ENCODE measurements around the gene USHBP1.
A peak's percentile ranks its signal among the peaks of the same experiment; 100 is the strongest.

Gene USHBP1

GRCh38 chr19:17264641-17264979, at the start of gene USHBP1:
USHBP1 (minus strand) TSS chr19:17264745; CDS start chr19:17264299, 446 bp downstream.
- no peak for TF ChIP-seq CTCF (IDR thresholded peaks at IDR 0.05; ENCODE audit: low read depth, low read length, missing control alignments)
- no peak within 1 kb of the TSS for H3K4me3 ChIP-seq (ENCODE audit: low read depth, low read length)
- in situ Hi-C loops (cut with HindIII; ENCODE audit: low sequenced_read_pairs): no loop called here
- DNase-seq (ENCODE audit: low read depth): no peak

GRCh38 chr19:17314007-17314593, 49.6 kb upstream of the USHBP1 start:
- H3K4me3 ChIP-seq (ENCODE audit: low read depth, low read length): no peak overlapping the region
- no peak for DNase-seq (ENCODE audit: low read depth)
- no peak for TF ChIP-seq CTCF (IDR thresholded peaks at IDR 0.05; ENCODE audit: low read depth, low read length, missing control alignments)
- in situ Hi-C loops (cut with HindIII; ENCODE audit: low sequenced_read_pairs): loop anchor here (25.0 kb wide), 1 partner anchor 152 kb away; no protein-coding TSS in a partner anchor

DNA sequence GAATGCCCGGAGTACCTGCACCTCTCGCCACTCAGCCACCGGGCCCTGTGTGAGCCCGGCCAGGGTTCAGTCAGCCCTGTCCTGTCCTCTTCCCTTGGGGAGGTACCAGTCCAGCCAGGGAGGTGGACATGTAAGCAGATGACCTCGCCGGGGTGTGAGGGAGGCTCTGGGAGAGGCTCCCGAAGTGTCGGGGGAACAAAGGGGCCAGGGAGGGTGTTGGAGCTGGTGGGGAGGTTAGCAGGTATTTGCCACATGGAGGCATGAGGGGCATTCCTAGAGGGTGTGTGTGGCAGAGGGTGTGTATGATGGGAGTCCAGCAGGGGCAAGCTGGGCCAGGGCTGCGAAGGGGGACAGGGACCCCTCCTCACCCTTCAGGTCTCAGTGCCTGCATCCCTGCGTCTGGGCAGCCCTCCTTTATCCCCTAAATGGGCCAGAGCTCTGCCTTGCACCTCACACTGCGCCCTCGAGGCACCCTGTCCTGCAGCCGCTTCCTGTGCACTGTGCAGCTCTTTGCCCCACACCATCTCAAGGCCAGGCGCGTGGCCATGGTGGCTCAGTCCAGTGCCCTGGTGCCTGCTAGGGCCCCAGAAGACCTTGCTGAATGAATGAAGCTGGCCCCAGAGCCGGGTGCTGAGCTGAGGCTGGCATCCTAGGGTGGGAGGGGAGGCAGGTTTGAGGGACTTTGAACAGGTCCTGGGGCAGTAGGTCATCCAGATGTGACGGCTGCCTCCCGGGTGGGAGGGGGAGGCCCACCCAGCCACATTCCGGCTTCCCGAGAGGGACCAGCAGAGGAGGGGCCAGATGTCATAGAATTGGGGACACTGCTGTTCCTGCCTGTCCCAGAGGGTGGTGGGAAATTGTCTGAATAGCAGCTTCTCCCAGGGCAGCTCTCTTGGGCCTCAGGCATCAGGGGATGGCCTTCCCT, 47.9 kb upstream of the USHBP1 start:
- no peak overlapping the region for H3K4me3 ChIP-seq (ENCODE audit: low read depth, low read length)
- no peak for DNase-seq (ENCODE audit: low read depth)
- TF ChIP-seq CTCF (IDR thresholded peaks at IDR 0.05; ENCODE audit: low read depth, low read length, missing control alignments): no peak
- in situ Hi-C loops (cut with HindIII; ENCODE audit: low sequenced_read_pairs): loop anchor here (25.0 kb wide), 1 partner anchor 150 kb away; no protein-coding TSS in a partner anchor

- DNase-seq (ENCODE audit: low read depth): no peak
- TF ChIP-seq CTCF (IDR thresholded peaks at IDR 0.05; ENCODE audit: low read depth, low read length, missing control alignments): no peak
- no peak overlapping the region for H3K4me3 ChIP-seq (ENCODE audit: low read depth, low read length)
- in situ Hi-C loops (cut with HindIII; ENCODE audit: low sequenced_read_pairs): loop anchor here (25.0 kb wide), 1 partner anchor 149 kb away; no protein-coding TSS in a partner anchor
These were observed 47.1 kb upstream of the USHBP1 start for GRCh38 chr19:17311455-17312188.

DNA sequence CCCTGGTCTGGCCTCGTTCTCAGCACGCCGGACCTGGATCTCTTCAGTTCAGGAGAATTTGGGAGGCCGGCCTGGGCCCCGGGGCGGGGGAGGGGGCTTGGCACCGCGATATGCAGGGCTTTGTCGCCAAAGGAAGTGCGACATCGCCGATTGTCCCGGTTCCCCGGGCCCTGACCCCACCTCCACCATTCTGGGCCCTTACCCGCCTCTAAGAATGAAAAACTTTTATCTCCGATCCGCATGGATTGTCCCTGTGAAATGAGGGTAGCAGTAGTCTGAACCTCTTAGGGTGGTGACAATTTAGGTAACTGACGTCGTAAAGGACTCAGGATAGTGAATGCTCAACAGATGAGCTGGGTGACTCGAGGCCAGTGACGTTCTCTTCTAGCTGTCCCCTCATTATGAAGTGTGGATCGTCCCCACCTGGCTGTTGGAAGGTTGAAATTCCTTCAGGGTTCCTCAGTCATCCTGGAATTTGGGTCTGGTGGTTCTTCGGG, 45.5 kb upstream of the USHBP1 start:
- DNase-seq (ENCODE audit: low read depth): no peak
- peak overlapping the region; percentile 99 for H3K4me3 ChIP-seq (ENCODE audit: low read depth, low read length)
- in situ Hi-C loops (cut with HindIII; ENCODE audit: low sequenced_read_pairs): loop anchor here (25.0 kb wide), 1 partner anchor 148 kb away; no protein-coding TSS in a partner anchor
- no peak for TF ChIP-seq CTCF (IDR thresholded peaks at IDR 0.05; ENCODE audit: low read depth, low read length, missing control alignments)

Data from astrocyte of the cerebellum (primary cell).